Pancreas (tissue), 10 donors: ENCODE measurements around the gene ZNF423. TPM values are rescaled to one million over a fixed set of nuclear protein-coding genes. Genes with fewer than 3 reads are reported as not detected.

Source experiments
- ATAC-seq, 4 donors: fragments of 200-7000 bp; cut with Tn5 transposase; one replicate each; pipeline versions ENCODE4 v1.8.0 to v1.9.1; 2020; ENCODE audit warnings: mild to moderate bottlenecking in 4 of 4, moderate library complexity in 4 of 4
- DNase-seq, 6 donors: peaks; one replicate each; pipeline ENCODE4 v3.0.0-alpha.2; 2020
- FAIRE-seq: peaks from 2 replicates; lab custom pipeline; 2012; peaks lifted over from hg19 to GRCh38; lab: Jason Lieb, UNC
- H3K27ac ChIP-seq, 4 donors: fragments of 200-600 bp; sonication (generic); 1 replicate in 3 of 4; 2 replicates in 1 of 4; pipeline versions ENCODE4 v1.5.0 to v1.8.0; 2020
- H3K27me3 ChIP-seq, 4 donors: fragments of 200-600 bp; one replicate each; pipeline ENCODE4 v1.8.0; 2021
- H3K36me3 ChIP-seq, 3 donors: fragments of 200-600 bp; sonication (generic) in 1 of 3; one replicate each; pipeline versions ENCODE4 v1.5.0 to v1.8.0; 2020 to 2021
- H3K4me1 ChIP-seq, 3 donors: fragments of 200-600 bp; one replicate each; pipeline ENCODE4 v1.8.0; 2021
- H3K4me3 ChIP-seq, 4 donors: fragments of 200-600 bp; sonication (generic) in 2 of 4; one replicate each; pipeline versions ENCODE4 v1.5.0 to v1.8.0; 2020 to 2021
- H3K9me3 ChIP-seq, 4 donors: fragments of 200-600 bp; one replicate each; pipeline ENCODE4 v1.8.0; 2021
- WGBS, 2 donors: extraction: QIAGEN DNeasy Blood & Tissue Kit; methylation state at CpG; one replicate each; pipeline ENCODE4 v1.1.7; 2013; 5-methylcytosine and 5-hydroxymethylcytosine counted together
- intact Hi-C, 3 donors: fragments of 100-400 bp; cut with DNase I; formaldehyde crosslinking; loops; one replicate each; pipeline versions ENCODE4 v1.11.1 to v1.14.2; 2022
- polyA plus RNA-seq, 2 donors: library from polyadenylated mRNA; stranded (reverse); fragments of 200-250 nt; gene quantifications; one replicate each; pipeline ENCODE4 v1.2.3, GENCODE V29; 2013
- total RNA-seq, 6 donors: library from RNA; stranded (reverse); fragmentation: NEBNext Ultra II Directional in 4 of 6; extraction: Animal tissue kit (Norgen Biotek cat#: 25700) in 4 of 6; gene quantifications; one replicate each; pipeline versions ENCODE4 v1.2.1 to v1.2.4, GENCODE V29; 2021 to 2023
- TF ChIP-seq, protein P1 (sequence below), 4 donors: fragments of 200-600 bp; sonication (generic) in 3 of 4; IDR thresholded peaks; one replicate each; pipeline versions ENCODE4 v1.5.0 to v1.8.0; 2021; ENCODE audit warnings: antibody characterized with exemption in 4 of 4
- donor health status: healthy with polysubstance abuse.
- donor health status: DM: no; HTN: no; CAD: no; lungs with moderate emphysema.
- donor health status: DM: no; HTN: no; CAD: no.
- donor health status: control.
- donor health status: control.
- donor health status: Bipolar disorder and iron deficiency.
- donor health status: DM: yes; HTN: yes; CAD: no.
- donor health status: DM: no; HTN: no; CAD: no.
- donor health status: DM: no; HTN: no; CAD: no.
- donor health status: DM: yes; HTN: yes; CAD: no.

ZNF423 gene
- total and polyA plus RNA-seq, 8 donors = 0.61 to 5.1 (median 3.0) TPM

DNA sequence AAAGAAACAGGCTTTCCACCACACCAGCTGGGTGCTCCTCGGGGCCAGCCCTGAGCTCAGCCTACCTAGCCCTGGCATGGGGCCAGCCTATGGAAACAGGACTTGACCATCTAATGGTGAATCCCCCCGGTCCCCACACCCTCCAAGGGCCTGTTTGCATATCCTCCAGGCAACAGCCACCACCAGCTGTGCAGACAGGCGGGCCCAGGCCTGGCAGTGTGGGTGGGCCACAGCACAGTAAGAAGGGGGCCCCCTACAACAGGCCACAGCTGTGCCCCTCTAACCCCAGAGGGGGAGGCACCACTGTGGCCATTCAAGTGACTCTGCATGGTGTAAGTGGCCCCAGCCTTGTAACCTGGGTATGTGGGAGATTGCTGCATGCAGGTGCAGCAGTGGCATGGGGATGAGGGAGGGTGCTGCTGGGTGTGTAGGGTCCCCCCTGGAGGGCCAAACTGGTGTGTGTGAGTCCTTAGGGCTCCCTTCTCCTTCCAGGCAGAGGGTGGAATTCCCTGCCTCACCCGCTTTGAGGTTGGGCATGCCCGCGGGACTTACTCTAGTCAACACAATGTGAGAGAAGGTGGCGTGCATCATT, 334.1 kb downstream of the ZNF423 start:
- H3K4me3 ChIP-seq = no peak overlapping the region
- FAIRE-seq (no peak), DNase-seq (no peak), ATAC-seq (no peak)
- no peaks in the 10 kb centered on the region for H3K9me3 ChIP-seq
- H3K27me3 ChIP-seq = no peaks in the 10 kb centered on the region
- no peaks in the 10 kb centered on the region for H3K36me3 ChIP-seq
- TF ChIP-seq, protein P1, sequence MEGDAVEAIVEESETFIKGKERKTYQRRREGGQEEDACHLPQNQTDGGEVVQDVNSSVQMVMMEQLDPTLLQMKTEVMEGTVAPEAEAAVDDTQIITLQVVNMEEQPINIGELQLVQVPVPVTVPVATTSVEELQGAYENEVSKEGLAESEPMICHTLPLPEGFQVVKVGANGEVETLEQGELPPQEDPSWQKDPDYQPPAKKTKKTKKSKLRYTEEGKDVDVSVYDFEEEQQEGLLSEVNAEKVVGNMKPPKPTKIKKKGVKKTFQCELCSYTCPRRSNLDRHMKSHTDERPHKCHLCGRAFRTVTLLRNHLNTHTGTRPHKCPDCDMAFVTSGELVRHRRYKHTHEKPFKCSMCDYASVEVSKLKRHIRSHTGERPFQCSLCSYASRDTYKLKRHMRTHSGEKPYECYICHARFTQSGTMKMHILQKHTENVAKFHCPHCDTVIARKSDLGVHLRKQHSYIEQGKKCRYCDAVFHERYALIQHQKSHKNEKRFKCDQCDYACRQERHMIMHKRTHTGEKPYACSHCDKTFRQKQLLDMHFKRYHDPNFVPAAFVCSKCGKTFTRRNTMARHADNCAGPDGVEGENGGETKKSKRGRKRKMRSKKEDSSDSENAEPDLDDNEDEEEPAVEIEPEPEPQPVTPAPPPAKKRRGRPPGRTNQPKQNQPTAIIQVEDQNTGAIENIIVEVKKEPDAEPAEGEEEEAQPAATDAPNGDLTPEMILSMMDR (IDR thresholded peaks at IDR 0.05) = no peak
- no peak overlapping the region for H3K27ac ChIP-seq
- H3K4me1 ChIP-seq = no peaks in the 10 kb centered on the region
- WGBS, 2 donors = 93% methylated on average over 7 of the region's 7 CpGs
- intact Hi-C loops = no loop called here

DNA sequence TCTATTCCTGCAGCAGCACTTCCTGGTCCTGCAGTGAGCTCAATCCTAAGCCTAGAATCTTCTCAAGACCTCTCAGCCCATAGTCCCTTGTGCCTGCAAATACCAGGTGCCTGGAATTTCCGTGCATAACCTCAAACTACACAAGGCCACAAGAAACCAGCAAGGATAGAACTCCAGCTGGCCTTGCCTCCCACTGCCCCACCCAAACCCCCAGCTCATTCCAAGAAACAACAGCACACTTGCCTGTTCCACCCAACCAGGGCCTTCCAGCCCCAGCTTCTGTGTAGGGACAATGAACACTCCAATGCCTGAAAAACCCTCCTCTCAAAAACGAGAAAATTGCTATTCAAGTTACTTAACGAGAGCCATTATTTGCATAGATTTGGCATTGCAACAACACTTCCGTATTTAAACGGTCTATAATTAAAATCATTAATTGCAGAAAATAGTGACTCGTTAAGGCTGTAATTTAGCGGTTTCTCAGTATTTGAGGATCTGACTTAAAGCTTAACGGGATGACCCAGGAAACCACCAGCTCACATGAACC, 335.3 kb downstream of the ZNF423 start:
- H3K4me3 ChIP-seq = no peak overlapping the region
- no peaks in the 10 kb centered on the region for H3K36me3 ChIP-seq
- FAIRE-seq (no peak), DNase-seq (no peak), ATAC-seq (no peak)
- H3K27ac ChIP-seq = no peak overlapping the region
- H3K9me3 ChIP-seq = no peaks in the 10 kb centered on the region
- no peaks in the 10 kb centered on the region for H3K4me1 ChIP-seq
- no peaks in the 10 kb centered on the region for H3K27me3 ChIP-seq
- 79 to 87% methylated on average over 8 of the region's 8 CpGs for WGBS, 2 donors
- TF ChIP-seq, protein P1 (IDR thresholded peaks at IDR 0.05) = no peak
- intact Hi-C loops = no loop called here

DNA sequence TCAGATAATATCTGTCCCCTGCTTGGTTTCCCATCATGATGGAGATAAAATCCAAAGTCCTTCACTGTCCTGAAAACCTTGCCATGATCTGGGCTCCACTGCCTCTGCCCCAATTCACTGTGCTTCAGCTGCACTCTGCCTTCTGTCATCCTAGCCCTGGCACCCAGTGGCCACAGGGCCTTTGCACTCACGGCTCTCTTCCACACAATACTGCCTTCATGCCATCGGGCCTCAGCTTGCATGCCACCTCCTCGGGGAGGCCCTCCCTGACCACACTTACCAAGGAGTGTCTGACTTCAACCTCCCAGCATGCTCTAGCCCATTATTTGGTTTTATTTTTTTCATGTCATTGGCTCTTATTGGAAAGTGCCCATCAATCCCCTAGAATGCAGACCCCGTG, 336.2 kb downstream of the ZNF423 start:
- H3K36me3 ChIP-seq = no peaks in the 10 kb centered on the region
- H3K9me3 ChIP-seq = no peaks in the 10 kb centered on the region
- FAIRE-seq (no peak), ATAC-seq (no peak), DNase-seq (no peak)
- intact Hi-C loops = no loop called here
- no peak overlapping the region for H3K4me3 ChIP-seq
- H3K27ac ChIP-seq = no peak overlapping the region
- TF ChIP-seq, protein P1 (IDR thresholded peaks at IDR 0.05) = no peak
- H3K27me3 ChIP-seq = no peaks in the 10 kb centered on the region
- 88 to 93% methylated on average over 4 of the region's 4 CpGs for WGBS, 2 donors
- no peaks in the 10 kb centered on the region for H3K4me1 ChIP-seq

DNA sequence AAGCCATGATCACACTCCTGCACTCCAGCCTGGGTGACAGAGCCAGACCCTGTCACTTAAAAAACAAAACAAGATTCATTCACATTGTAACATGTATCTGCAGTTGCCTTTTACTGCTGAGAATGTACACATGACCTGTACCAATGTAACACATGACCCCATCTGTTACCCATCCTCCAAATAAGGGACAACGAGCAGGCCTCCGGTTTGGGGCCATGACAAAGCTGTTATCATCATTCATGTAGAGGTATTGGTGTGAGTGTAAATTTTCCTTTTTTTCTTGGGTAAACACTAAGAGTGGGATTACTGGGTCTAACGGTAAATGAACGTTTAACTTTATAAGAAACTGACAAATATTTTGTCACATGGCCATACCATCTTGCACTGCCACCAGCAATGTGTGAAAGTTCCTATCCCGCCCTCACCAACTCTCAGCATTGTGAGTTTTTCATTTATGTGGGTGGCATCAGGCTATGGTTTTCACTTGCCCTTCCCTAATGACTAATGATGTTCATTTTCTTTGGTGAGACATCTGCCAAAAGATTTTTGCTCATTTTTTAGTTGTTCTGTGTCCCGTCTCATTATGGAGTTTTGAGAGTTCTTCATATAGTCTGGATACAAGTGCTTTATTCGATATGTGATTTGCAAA, 336.8 kb downstream of the ZNF423 start:
- no peak for FAIRE-seq
- WGBS, 2 donors = 85% methylated on average over 7 of the region's 7 CpGs
- TF ChIP-seq, protein P1 (IDR thresholded peaks at IDR 0.05) = no peak
- no peak for DNase-seq
- no peak for ATAC-seq
- Histone ChIP-seq H3K36me3 (no peaks in the 10 kb centered on the region), H3K9me3 (no peaks in the 10 kb centered on the region), H3K4me3 (no peak overlapping the region), H3K27ac (no peak overlapping the region), H3K27me3 (no peaks in the 10 kb centered on the region), H3K4me1 (no peaks in the 10 kb centered on the region)
- intact Hi-C loops = no loop called here
